Uterus (tissue), 2 donors: ENCODE measurements around the gene LGALS3BP.

Source experiments
- CTCF ChIP-seq, 4 experiments: fragments of 200-600 bp in 2 of 4; fragments of 450-650 bp in 2 of 4; sonication (generic) in 2 of 4; IDR thresholded peaks; one replicate each; pipeline ENCODE4 v1.5.1; 2016 to 2019; ENCODE audit warnings: antibody characterized with exemption in 4 of 4, mild to moderate bottlenecking in 2 of 4, moderate library complexity in 1 of 4
- POLR2A ChIP-seq, 2 donors: fragments of 450-650 bp; IDR thresholded peaks; one replicate each; pipeline ENCODE4 v1.6.1; 2016; ENCODE audit warnings: antibody characterized with exemption in 2 of 2, mild to moderate bottlenecking in 1 of 2, moderate library complexity in 1 of 2

- no peak for TF ChIP-seq CTCF (IDR thresholded peaks at IDR 0.05)
- no peak for TF ChIP-seq POLR2A (IDR thresholded peaks at IDR 0.05)
Observed at GRCh38 chr17:79024901-79025737, 45.4 kb upstream of the LGALS3BP start.
